GM12878 (cell line): ENCODE results near the gene TM9SF2. TPM values are rescaled to one million over a fixed set of nuclear protein-coding genes. Genes with fewer than 3 reads are reported as not detected.

Experiments
- ATAC-seq: fragments of 200-7000 bp; cut with Tn5 transposase; 3 replicates; pipeline ENCODE4 v1.9.1; 2020; ENCODE audit warnings: mild to moderate bottlenecking, moderate library complexity
- BruUV-seq: library from RNA; stranded (reverse); fragments of 400-500 nt; replicated peaks from 2 replicates; lab custom pipeline; 2021; lab: Mats Ljungman, UMichigan
- CTCF ChIA-PET: fragments of 300-600 bp; sonication (Branson Sonifier 250); formaldehyde crosslinking; extraction: SDS; loops from one replicate; lab custom pipeline; 2021; ENCODE audit warnings: inconsistent platforms; lab: Yijun Ruan, JAX
- POLR2A ChIA-PET: fragments of 350-600 bp; formaldehyde crosslinking; extraction: SDS; loops from one replicate; lab custom pipeline; 2021; ENCODE audit warnings: inconsistent platforms; lab: Charles Lee
- RAD21 ChIA-PET: fragments of 300-600 bp; sonication (Branson Sonifier 250); formaldehyde crosslinking; loops from one replicate; lab custom pipeline; 2023; ENCODE audit warnings: antibody characterized with exemption; ENCODE audit not compliant: unreplicated experiment; lab: Charles Lee
- SMC1A ChIA-PET: fragments of 300-600 bp; sonication (Branson Sonifier 250); formaldehyde crosslinking; loops from one replicate; lab custom pipeline; 2023; ENCODE audit not compliant: unreplicated experiment, uncharacterized antibody; lab: Charles Lee
- DNase-seq: peaks from one replicate; pipeline ENCODE4 v3.0.0-alpha.2; 2011; ENCODE audit warnings: low read depth, low spot score
- FAIRE-seq: peaks from 3 replicates; lab custom pipeline; 2011; peaks lifted over from hg19 to GRCh38; lab: Jason Lieb, UNC
- H2AFZ ChIP-seq: 2 replicates; pipeline ENCODE4 v1.6.0; 2011; ENCODE audit warnings: low read depth, low read length, control low read depth; ENCODE audit not compliant: control insufficient read depth
- H3K27ac ChIP-seq: 2 replicates; pipeline ENCODE4 v1.5.1; 2011; ENCODE audit warnings: control low read depth; ENCODE audit not compliant: control insufficient read depth, insufficient read depth
- H3K27me3 ChIP-seq, 2 experiments: replicated peaks in 1 of 2; 2 replicates each; pipeline versions ENCODE4 v1.6.0 to v1.6.1; 2011; ENCODE audit warnings: low read length in 1 of 2; ENCODE audit not compliant: control insufficient read depth in 2 of 2, insufficient read depth in 2 of 2
- H3K36me3 ChIP-seq, 2 experiments: 2 replicates each; pipeline ENCODE4 v1.5.1; 2011; ENCODE audit warnings: low read length in 1 of 2; ENCODE audit not compliant: control insufficient read depth in 2 of 2, insufficient read depth in 2 of 2
- H3K4me1 ChIP-seq: 2 replicates; pipeline ENCODE4 v1.6.1; 2011; ENCODE audit warnings: mild to moderate bottlenecking, low read length, moderate library complexity, mixed read lengths; ENCODE audit not compliant: control insufficient read depth, insufficient read depth
- H3K4me2 ChIP-seq: 2 replicates; pipeline ENCODE4 v1.6.0; 2011; ENCODE audit warnings: control low read depth; ENCODE audit not compliant: control insufficient read depth, insufficient read depth
- H3K4me3 ChIP-seq: fragments of 200-600 bp; sonication (generic); 2 replicates; pipeline ENCODE4 v1.5.1; 2016
- H3K79me2 ChIP-seq: 2 replicates; pipeline ENCODE4 v1.6.0; 2011; ENCODE audit warnings: low read length; ENCODE audit not compliant: control insufficient read depth, insufficient read depth
- H3K9ac ChIP-seq: 2 replicates; pipeline ENCODE4 v1.8.0; 2011; ENCODE audit warnings: low read length, control low read depth, mixed read lengths; ENCODE audit not compliant: control insufficient read depth, insufficient read depth
- H3K9me3 ChIP-seq: replicated peaks from 3 replicates; pipeline ENCODE4 v1.5.1; 2011; ENCODE audit warnings: mild to moderate bottlenecking, low read length; ENCODE audit not compliant: control insufficient read depth, insufficient read depth
- H4K20me1 ChIP-seq: 2 replicates; pipeline ENCODE4 v1.6.0; 2011; ENCODE audit not compliant: control insufficient read depth, insufficient read depth
- BACH1 ChIP-seq: fragments of 450-650 bp; IDR thresholded peaks from 2 replicates; pipeline ENCODE4 v1.6.1; 2017; ENCODE audit warnings: mild to moderate bottlenecking, borderline replicate concordance
- NBN ChIP-seq: fragments of 450-650 bp; IDR thresholded peaks from 2 replicates; pipeline ENCODE4 v1.6.1; 2016
- WGBS: methylation state at CpG from one replicate; pipeline ENCODE4 v1.1.6; 2016; ENCODE audit warnings: low lambda C conversion rate; ENCODE audit not compliant: insufficient replicate concordance, insufficient coverage; ENCODE audit errors: missing lambda C conversion rate; 5-methylcytosine and 5-hydroxymethylcytosine counted together
- in situ Hi-C: fragments of 300-500 bp; cut with MboI; formaldehyde crosslinking; loops from 9 replicates; pipeline ENCODE4 v1.14.3; 2018; ENCODE audit warnings: mixed read lengths
- intact Hi-C: fragments of 100-400 bp; cut with micrococcal nuclease; formaldehyde crosslinking; loops from one replicate; pipeline ENCODE4 v1.14.2; 2022; ENCODE audit not compliant: unreplicated experiment
- polyA plus RNA-seq, 11 experiments: library from polyadenylated mRNA; depleted of rRNA in 4 of 11; unstranded in 6 of 11; stranded (reverse) in 5 of 11; fragments of >200 nt; fragmentation: Nextera tagmentation in 4 of 11; fragmentation: Illumina TruSeq in 1 of 11; extraction: Ambion mirVana in 4 of 11; extraction: Trizol in 1 of 11; gene quantifications; 1 replicate in 1 of 11; 2 replicates in 10 of 11; pipeline versions ENCODE4 v1.2.1 to v1.2.3, GENCODE V29; 2011 to 2016; ENCODE audit warnings: inconsistent platforms in 2 of 11, missing spikeins in 2 of 11, low read depth in 1 of 11
- total RNA-seq, 4 experiments: library from RNA; depleted of rRNA in 3 of 4; stranded (reverse); fragments of >200 nt in 3 of 4; fragmentation: Illumina TruSeq in 1 of 4; extraction: Trizol in 1 of 4; gene quantifications; 2 replicates each; pipeline versions ENCODE4 v1.2.1 to v1.2.3, GENCODE V29; 2013 to 2021
- TF ChIP-seq, protein P1 (sequence below): fragments of 150-350 bp; IDR thresholded peaks from 2 replicates; pipeline ENCODE4 v1.6.1; 2014; ENCODE audit warnings: mild to moderate bottlenecking, low read depth, low read length
- TF ChIP-seq, protein P2 (sequence below): fragments of 450-650 bp; IDR thresholded peaks from 2 replicates; pipeline ENCODE4 v1.6.1; 2017; ENCODE audit warnings: mild to moderate bottlenecking, moderate library complexity

Gene TM9SF2
- total and polyA plus RNA-seq, 10 of the 15 experiments (the other 5 are each of a cell fraction or from before 2014, with no cell fraction given), result 34.6 to 128 (median 79.2) TPM

DNA sequence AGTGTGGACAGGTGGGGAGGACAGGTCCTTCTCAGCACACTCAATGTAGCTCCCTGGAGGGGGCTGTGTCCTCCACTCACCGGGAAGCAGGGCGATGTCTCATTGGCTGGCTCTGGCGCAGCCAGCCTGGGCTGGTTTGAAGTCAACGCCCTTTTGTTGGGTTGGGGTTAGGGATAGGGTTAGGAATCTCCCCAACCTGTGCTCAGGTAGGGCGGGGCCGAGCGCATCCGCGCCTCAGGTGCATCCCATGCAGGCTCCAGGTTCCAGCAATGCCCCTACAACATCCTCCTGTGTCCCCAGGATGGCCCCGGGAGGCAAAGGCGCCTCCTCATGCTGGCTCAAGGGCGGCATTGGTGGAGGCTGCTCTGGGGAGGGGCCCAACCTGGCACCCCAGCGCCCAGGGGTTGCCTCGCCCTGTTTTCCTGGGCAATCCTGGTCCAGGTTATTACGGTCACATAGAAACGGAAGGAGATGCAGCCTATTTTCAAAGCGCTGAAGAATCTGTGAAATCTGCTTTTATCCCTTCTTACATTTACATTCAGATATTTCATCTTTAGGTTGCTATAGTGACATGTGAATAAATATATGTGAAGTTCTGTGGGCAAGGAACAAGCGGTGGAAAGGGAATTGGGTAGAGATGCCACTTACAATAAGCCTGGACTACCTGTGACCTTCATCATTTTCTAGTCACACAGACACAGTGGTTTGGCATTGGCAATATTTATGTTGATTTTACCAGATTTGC is 74.3 kb downstream of the TM9SF2 start:
- DNase-seq, result no peak
- 66% methylated on average over 18 of the region's 18 CpGs for WGBS
- H3K27ac ChIP-seq, result no peak overlapping the region
- peaks cover 5% of the 10 kb centered on the region for H3K4me1 ChIP-seq
- H3K36me3 ChIP-seq, result no peaks in the 10 kb centered on the region
- H2AFZ ChIP-seq, result no peak overlapping the region
- H3K27me3 ChIP-seq, result no peaks in the 10 kb centered on the region
- intact Hi-C loops, result no loop called here
- H3K4me3 ChIP-seq, result no peak overlapping the region
- ChIA-PET RAD21 (no interaction called here), SMC1A (no interaction called here), CTCF (interaction anchor here (1.3 kb wide), 1 partner anchor 32 kb away, joined by 3 read pairs; no protein-coding TSS in a partner anchor), POLR2A (no interaction called here)
- in situ Hi-C loops, result no loop called here
- H3K9ac ChIP-seq, result no peak overlapping the region
- no peaks in the 10 kb centered on the region for H4K20me1 ChIP-seq
- no TSS peak for BruUV-seq
- TF ChIP-seq NBN, result no peak
- TF ChIP-seq, protein P1, sequence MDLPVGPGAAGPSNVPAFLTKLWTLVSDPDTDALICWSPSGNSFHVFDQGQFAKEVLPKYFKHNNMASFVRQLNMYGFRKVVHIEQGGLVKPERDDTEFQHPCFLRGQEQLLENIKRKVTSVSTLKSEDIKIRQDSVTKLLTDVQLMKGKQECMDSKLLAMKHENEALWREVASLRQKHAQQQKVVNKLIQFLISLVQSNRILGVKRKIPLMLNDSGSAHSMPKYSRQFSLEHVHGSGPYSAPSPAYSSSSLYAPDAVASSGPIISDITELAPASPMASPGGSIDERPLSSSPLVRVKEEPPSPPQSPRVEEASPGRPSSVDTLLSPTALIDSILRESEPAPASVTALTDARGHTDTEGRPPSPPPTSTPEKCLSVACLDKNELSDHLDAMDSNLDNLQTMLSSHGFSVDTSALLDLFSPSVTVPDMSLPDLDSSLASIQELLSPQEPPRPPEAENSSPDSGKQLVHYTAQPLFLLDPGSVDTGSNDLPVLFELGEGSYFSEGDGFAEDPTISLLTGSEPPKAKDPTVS, result no peak
- TF ChIP-seq BACH1, result no peak
- TF ChIP-seq, protein P2, sequence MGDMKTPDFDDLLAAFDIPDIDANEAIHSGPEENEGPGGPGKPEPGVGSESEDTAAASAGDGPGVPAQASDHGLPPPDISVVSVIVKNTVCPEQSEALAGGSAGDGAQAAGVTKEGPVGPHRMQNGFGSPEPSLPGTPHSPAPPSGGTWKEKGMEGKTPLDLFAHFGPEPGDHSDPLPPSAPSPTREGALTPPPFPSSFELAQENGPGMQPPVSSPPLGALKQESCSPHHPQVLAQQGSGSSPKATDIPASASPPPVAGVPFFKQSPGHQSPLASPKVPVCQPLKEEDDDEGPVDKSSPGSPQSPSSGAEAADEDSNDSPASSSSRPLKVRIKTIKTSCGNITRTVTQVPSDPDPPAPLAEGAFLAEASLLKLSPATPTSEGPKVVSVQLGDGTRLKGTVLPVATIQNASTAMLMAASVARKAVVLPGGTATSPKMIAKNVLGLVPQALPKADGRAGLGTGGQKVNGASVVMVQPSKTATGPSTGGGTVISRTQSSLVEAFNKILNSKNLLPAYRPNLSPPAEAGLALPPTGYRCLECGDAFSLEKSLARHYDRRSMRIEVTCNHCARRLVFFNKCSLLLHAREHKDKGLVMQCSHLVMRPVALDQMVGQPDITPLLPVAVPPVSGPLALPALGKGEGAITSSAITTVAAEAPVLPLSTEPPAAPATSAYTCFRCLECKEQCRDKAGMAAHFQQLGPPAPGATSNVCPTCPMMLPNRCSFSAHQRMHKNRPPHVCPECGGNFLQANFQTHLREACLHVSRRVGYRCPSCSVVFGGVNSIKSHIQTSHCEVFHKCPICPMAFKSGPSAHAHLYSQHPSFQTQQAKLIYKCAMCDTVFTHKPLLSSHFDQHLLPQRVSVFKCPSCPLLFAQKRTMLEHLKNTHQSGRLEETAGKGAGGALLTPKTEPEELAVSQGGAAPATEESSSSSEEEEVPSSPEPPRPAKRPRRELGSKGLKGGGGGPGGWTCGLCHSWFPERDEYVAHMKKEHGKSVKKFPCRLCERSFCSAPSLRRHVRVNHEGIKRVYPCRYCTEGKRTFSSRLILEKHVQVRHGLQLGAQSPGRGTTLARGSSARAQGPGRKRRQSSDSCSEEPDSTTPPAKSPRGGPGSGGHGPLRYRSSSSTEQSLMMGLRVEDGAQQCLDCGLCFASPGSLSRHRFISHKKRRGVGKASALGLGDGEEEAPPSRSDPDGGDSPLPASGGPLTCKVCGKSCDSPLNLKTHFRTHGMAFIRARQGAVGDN, result no peak
- FAIRE-seq, result no peak
- H3K4me2 ChIP-seq, result no peak overlapping the region
- H3K9me3 ChIP-seq, result no peaks in the 10 kb centered on the region
- no peaks in the 10 kb centered on the region for H3K79me2 ChIP-seq
- no peak for ATAC-seq
